ENCODE data around the gene ORM2.
"Not testable (repeated sequence)": the region's sequence is repeated elsewhere in the genome, so short reads cannot be mapped to it uniquely, and the experiment has no call there.

The ORM2 gene

DNA sequence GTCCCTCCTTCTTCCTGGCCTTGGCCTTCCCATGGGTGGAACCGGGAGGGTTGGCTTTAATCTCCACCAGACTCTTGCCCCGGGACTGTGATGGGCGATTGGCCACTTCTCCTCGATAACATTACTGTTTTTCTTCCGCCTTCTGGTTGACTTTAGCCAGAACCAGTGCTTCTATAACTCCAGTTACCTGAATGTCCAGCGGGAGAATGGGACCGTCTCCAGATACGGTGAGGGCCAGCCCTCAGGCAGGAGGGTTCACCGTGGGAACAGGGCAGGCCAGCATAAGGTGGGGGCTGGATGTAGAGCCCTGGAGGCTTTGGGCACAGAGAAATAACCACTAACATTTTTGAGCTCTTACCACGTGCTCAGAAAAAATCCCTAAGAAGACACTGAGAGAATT, 967 bp downstream of the ORM2 start:
- CTCF ChIA-PET, result no interaction called here
- no peak for DNase-seq (ENCODE audit: low spot score)
- no peak for TF ChIP-seq CTCF (conservative IDR thresholded peaks at IDR 0.05; ENCODE audit: low read depth)
- H3K27ac ChIP-seq, result no peak overlapping the region
- POLR2A ChIA-PET (ENCODE audit: low non-redundant PET), result no interaction called here

- POLR2A ChIA-PET (ENCODE audit: low non-redundant PET); H3K27ac ChIP-seq; CTCF ChIA-PET; DNase-seq (ENCODE audit: low spot score): not testable (repeated sequence)
Observed at GRCh38 chr9:114331229-114332195, 1.8 kb downstream of the ORM2 start.

DNA sequence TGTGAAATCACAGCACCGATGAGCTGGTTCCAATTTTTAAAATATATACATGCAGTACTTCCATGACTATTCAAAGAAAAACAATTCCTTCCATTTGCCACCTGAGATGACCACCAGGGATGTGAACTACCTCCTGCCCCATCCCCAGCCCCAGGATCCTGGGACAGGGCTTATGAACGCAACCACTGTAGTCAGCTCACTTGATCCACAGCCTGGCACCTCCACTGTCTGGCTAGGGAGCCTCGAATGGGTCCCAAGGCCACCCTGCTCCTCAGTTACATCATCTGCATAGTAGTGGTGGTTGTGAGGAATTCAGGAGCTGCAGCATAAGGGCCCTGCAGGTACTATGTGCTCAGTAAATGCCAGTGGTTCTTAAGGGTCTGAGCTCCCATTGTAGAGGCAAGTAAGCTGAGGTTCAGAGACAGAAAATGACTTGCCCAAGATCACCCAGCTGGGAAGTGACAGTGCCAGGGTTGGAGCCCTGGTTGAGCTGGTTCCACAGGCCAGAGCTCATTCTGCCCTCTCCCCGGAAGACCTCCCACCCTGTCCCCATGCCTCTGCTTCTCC, 2.9 kb downstream of the ORM2 start:
- DNase-seq (ENCODE audit: low spot score); CTCF ChIA-PET; H3K27ac ChIP-seq; POLR2A ChIA-PET (ENCODE audit: low non-redundant PET): not testable (repeated sequence)

GRCh38 chr9:114333718-114334117, 4.0 kb downstream of the ORM2 start:
- POLR2A ChIA-PET (ENCODE audit: low non-redundant PET), result not testable (repeated sequence)
- CTCF ChIA-PET, result interaction anchor here (0.6 kb wide), 1 partner anchor 68 kb away, joined by 3 read pairs; no protein-coding TSS in a partner anchor

GRCh38 chr9:114334490-114334889, 4.8 kb downstream of the ORM2 start:
- CTCF ChIA-PET, result interaction anchor here (0.6 kb wide), 1 partner anchor 67 kb away, joined by 3 read pairs; no protein-coding TSS in a partner anchor
- no peak overlapping the region for H3K27ac ChIP-seq
- no peak for TF ChIP-seq CTCF (conservative IDR thresholded peaks at IDR 0.05; ENCODE audit: low read depth)
- POLR2A ChIA-PET (ENCODE audit: low non-redundant PET), result no interaction called here
- no peak for DNase-seq (ENCODE audit: low spot score)

More at GRCh38 chr9:114333718-114334117, 4.0 kb downstream of the ORM2 start:
- H3K27ac ChIP-seq; DNase-seq (ENCODE audit: low spot score): not testable (repeated sequence)

- DNase-seq (ENCODE audit: low spot score), result no peak
- POLR2A ChIA-PET (ENCODE audit: low non-redundant PET), result no interaction called here
- no peak overlapping the region for H3K27ac ChIP-seq
- CTCF ChIA-PET, result interaction anchor here (0.6 to 1.0 kb wide), 2 partner anchors 45 to 154 kb away, joined by 6 to 8 read pairs; no protein-coding TSS in a partner anchor
- no peak for TF ChIP-seq CTCF (conservative IDR thresholded peaks at IDR 0.05; ENCODE audit: low read depth)
Observed at GRCh38 chr9:114335745-114336144, 6.1 kb downstream of the ORM2 start.

GRCh38 chr9:114336157-114336556, 6.5 kb downstream of the ORM2 start:
- POLR2A ChIA-PET (ENCODE audit: low non-redundant PET), result no interaction called here
- H3K27ac ChIP-seq, result no peak overlapping the region
- CTCF ChIA-PET, result interaction anchor here (0.6 to 1.0 kb wide), 2 partner anchors 45 to 154 kb away, joined by 6 to 8 read pairs; no protein-coding TSS in a partner anchor
- TF ChIP-seq CTCF (conservative IDR thresholded peaks at IDR 0.05; ENCODE audit: low read depth), result no peak
- DNase-seq (ENCODE audit: low spot score), result no peak
